SIG-M5 treated with dmso at 0.1 percent for 504 hours (cell line): ENCODE data around the gene ARFGAP2.

Experiments used
- DNase-seq: peaks from one replicate; lab custom pipeline; 2025; ENCODE audit not compliant: unreplicated experiment; lab: John Stamatoyannopoulos, UW

The ARFGAP2 gene

GRCh38 chr11:47149782-47150181 lies 26.9 kb downstream of the ARFGAP2 start:
- DNase-seq, result no peak

GRCh38 chr11:47148903-47149531 lies 27.7 kb downstream of the ARFGAP2 start:
- no peak for DNase-seq

DNA sequence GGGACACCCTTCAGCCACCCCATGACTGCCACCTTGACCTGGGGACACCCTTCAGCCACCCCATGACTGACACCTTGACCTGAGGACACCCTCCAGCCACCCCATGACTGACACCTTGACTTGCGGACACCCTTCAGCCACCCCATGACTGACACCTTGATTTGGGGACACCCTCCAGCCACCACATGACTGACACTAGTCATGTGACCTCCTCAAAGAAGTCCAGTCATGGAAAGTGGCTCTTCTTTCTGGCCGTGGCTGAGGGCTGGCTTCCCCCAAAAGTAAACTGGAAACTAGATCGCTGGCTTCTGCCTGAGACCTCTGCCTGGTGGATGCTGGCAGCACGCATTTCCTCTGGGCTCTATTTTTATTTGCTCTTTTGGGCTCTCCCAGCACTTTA lies 28.4 kb downstream of the ARFGAP2 start:
- DNase-seq, result no peak

DNA sequence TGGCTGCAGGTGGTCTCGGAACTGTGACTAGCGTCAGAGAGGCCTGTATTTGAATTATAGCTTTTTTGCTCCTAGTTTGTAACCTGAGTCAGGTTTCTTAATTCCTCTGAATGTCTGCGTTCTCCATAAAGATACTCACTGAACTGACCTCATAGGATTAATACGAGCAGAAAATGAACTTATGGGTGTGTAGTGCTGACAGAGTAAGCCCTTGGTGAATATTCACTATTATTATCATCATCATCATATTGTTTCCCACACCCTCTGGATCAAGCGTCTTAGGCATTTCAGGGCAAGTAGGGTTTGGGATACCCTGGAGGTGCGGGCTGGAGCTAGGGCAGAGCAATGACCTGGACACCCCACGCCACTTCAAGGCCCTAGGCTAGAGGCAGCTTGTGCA lies 29.0 kb downstream of the ARFGAP2 start:
- no peak for DNase-seq

DNA sequence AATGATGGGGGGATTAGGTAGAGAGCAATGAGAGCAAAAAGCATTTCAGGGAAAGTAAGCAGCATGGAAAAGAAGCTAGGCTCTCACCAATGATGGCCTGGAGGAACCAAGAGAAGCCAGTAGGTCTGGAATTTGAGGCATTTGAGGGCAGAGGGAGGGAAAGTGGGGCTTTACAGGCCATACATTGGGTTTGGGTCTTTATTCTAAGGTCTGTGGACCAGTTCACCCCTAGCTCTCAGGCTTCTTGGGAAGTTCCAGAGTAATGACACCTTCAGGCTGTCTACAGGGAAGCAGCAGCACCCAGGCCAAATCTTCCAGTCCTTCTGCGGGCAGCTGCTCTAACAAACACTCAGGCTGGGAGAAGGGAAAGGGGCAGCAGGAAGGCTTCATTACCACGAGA lies 29.4 kb downstream of the ARFGAP2 start:
- DNase-seq, result no peak

DNA sequence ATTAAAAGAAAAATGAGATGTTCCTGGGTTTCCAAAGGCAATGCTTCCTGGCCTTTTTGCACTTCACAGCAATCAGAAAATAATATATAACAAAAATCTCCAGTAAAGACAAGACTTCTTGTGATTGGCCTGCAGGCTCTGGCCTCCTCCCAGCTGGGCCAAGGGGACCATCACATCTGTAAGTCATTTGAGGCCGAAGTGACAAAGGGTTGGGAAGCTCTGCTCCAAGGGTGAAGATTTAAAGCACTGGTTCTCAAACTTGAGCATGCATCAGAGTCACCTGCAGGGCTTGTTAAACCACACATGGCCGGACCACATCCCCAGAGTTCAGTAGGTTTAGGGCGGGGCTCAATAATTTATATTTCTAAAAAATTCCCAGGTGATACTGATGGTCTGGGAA lies 32.1 kb downstream of the ARFGAP2 start:
- no peak for DNase-seq

- peak; percentile 35 for DNase-seq
Measured at GRCh38 chr11:47143322-47143721, 33.4 kb downstream of the ARFGAP2 start.

- DNase-seq, result no peak
Measured at GRCh38 chr11:47139878-47140277, 36.8 kb downstream of the ARFGAP2 start.

DNA sequence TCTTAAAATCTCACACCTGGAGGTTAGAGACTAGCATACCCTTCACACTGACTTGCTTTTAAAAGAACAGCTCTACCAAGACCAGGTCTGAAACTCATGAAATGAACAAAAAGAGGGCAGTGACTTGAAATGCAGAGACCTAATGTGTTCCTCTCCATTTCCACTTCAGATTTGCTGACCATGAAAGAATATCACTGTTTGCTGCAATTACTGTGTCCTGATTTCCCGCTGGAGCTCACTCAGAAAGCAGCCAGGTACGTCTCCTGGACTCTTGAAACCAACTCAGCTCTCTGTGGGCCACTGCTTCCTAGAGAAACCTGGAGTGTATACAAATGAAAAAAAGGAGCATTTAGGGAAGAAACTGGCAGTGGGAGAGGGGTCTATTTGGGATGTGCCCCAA lies 39.2 kb downstream of the ARFGAP2 start:
- no peak for DNase-seq

GRCh38 chr11:47136921-47137320 lies 39.8 kb downstream of the ARFGAP2 start:
- DNase-seq, result no peak

- DNase-seq, result no peak
Measured at GRCh38 chr11:47136327-47136726, 40.4 kb downstream of the ARFGAP2 start.

GRCh38 chr11:47132981-47133380 lies 43.7 kb downstream of the ARFGAP2 start:
- DNase-seq, result no peak

DNA sequence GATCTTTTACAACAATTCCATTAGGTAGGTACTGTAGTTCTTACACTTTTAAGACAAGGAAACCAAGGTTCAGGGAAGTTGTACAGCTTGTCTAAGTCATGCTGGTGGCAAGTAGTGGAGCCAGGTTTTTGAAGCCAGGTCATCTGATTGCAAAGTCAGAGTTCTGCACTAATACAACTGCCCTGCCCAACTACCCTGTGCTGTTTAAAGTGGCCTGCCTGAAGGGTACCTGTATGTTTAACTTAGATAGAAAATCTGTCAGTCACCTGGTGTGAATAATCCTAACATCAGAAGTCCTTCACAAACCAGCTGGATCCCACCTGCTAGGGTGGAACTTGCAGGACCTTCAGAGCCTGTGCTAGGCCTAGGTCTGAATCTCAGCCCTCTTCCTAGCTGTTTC lies 44.2 kb downstream of the ARFGAP2 start:
- DNase-seq, result no peak

- DNase-seq, result no peak
Measured at GRCh38 chr11:47131136-47131535, 45.5 kb downstream of the ARFGAP2 start.

DNA sequence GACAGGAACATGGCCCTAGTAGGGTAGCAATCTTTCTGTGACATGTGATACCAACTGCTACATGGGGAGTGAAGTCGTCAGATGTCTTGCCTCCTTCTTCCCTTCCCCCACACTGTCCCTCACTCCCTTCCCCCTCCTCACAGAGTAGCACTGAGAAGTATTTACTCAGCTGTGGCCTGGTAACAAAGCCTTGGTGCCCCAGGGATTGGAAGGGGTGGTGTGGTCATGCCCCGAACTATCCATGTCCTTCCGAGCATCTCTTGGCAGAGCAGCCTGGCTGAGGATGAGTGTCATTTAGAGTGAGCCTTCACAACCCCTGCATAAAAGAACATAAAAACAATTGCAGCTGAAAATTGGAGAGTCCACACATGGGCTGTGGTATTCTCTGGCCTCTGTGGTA lies 46.1 kb downstream of the ARFGAP2 start:
- DNase-seq, result no peak

DNA sequence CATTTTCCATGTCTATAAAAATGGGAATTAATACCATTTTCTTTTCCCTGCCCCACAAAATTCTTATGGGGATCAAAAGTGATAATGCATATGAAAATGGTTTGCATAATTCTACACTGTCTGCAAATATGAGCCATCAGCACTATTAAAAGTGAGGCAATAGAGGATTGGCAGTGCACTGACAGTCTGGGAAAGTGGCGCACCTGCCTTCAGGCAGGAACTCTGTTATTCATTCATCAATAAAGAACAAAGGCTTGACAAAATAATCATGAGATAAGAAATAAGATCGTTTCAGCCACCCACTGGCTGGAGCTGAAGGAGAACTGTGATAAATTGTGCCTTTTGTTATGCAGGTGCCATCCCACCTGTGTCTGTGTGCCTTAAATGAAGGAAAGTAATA lies 49.5 kb downstream of the ARFGAP2 start:
- no peak for DNase-seq

- no peak for DNase-seq
Measured at GRCh38 chr11:47125083-47125482, 51.6 kb downstream of the ARFGAP2 start.

GRCh38 chr11:47124675-47125074 lies 52.0 kb downstream of the ARFGAP2 start:
- no peak for DNase-seq

DNA sequence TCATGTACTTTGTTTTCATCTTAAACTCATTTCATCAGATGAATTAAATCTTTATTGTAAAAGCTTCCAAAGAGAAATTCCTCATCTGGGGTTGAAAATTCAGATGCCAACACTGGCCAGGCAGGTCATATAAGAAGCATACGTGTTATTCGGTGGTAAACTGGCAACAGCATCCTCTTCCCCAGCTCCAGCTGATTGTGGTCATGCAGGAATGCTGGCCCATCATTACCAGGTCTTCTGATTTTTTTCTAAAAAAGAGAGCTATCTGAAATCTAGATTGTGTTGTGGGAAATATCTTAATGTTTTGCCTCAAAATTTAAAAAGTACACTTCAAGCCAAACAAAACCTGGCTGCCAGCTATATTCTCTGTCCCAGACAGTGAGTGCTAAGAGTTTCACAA lies 53.6 kb downstream of the ARFGAP2 start:
- no peak for DNase-seq

DNA sequence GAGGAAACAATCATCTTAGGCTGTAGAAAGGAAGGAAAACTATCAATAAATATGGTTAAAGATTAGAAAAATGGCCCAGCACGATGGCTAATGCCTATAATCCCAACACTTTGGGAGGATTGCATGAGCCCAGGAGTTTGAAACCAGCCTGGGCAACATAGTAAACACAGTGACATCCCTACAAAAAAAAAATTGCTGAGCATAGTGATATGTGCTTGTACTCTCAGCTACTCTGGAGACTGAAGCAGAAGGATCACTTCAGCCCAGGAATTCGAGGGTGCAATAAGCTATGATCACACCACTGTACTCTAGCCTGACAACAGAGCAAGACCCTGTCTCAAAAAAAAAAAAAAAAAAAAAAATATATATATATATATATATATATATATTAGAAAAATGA lies 54.9 kb downstream of the ARFGAP2 start:
- DNase-seq, result no peak

GRCh38 chr11:47121056-47121455 lies 55.6 kb downstream of the ARFGAP2 start:
- no peak for DNase-seq

DNA sequence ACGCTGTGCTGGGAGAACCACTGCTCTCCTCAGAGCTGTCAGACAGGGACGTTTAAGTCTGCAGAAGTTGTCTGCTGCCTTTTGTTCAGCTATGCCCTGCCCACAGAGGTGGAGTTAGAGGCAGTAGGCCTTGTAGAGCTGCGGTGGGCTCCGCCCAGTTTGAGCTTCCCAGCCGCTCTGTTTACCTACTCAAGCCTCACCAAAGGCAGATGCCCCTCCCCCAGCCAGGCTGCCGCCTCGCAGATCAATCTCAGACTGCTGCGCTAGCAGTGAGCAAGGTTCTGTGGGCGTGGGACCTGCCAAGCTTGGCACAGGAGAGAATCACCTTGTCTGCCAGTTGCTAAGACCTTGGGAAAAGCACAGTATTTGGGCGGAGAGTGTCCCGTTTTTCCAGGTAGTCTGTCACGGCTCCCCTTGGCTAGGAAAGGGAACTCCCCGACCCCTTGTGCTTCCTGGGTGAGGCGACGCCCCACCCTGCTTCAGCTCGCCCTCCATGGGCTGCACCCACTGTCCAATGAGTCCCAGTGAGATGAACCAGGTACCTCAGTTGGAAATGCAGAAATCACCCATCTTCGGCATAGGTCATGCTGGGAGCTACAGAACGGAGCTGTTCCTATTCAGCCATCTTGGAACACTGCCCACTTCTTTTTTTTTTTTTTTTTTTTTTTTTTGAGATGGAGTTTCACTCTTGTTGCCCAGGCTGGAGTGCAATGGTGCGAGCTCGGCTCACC lies 57.6 kb downstream of the ARFGAP2 start:
- DNase-seq, result peak; percentile 21
